Loucy (cell line): Measurements from ENCODE around the gene MICA.

ENCODE experiments used
- CTCF ChIP-seq: fragments of 200-600 bp; sonication (generic); conservative IDR thresholded peaks from 2 replicates; pipeline ENCODE4 v1.5.1; 2014; ENCODE audit warnings: mild to moderate bottlenecking, antibody characterized with exemption, low read length
- EZH2phosphoT487 ChIP-seq: fragments of 200-600 bp; IDR thresholded peaks from 2 replicates; pipeline ENCODE4 v1.6.1; 2018; ENCODE audit warnings: antibody characterized with exemption, mild to moderate bottlenecking, moderate library complexity, borderline replicate concordance

GRCh38 chr6:31414771-31415265 is 11.4 kb downstream of the MICA start:
- TF ChIP-seq CTCF (no peak), EZH2phosphoT487 (no peak)
